ENCODE measurements around the gene GAS1. TPM values are rescaled to one million over a fixed set of nuclear protein-coding genes. Genes with fewer than 3 reads are reported as not detected.

Gene GAS1
- total and polyA plus RNA-seq, 10 of the 15 experiments (the other 5 are each of a cell fraction or from before 2014, with no cell fraction given): not detected

DNA sequence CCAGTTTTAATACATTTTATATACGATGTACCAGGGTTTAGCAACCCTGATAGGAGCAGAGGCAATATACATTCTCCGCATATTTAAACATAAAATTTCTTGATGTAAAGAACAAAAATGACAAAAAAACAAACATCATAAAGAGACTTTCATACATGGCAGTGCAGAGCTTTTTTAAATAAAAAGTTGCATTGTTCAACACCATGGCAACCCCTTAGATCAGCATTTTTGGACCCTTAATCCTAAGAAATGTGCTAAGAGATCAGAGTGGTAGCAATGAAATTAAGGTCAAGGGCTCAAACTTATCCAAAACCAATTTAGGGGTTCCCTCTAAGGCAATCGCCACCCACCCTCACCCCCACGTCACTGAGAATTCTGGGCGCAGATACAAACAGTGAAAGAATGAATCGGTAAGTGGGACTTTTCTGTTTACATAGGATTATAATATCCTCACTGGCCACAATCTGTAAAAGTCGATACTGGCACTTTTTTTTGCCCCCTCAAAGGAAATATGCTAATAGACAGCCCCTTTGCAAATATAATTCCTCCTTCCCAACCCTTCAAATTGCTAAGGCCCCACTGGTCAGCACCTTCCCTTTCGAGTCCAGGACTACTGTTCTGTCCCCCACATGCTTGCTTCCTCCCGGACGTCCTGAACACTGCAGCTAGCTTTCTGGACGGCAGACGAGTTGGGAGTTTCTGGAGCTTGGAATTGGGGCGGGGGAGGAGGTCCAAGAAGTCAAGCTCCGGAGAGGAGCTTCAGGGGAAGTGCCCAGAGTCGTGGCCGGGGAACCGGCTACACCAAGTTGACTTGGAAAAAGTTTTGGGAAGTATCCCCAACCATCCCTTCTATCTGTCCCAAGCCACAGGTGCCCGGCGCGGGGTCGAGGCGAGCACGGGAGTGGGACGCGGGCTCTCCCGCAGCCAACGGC is 2.2 kb downstream of the GAS1 start:
- Histone ChIP-seq H3K9ac (ENCODE audit: control insufficient read depth, insufficient read depth, low read length) (no peak overlapping the region), H3K9me3 (replicated peaks; ENCODE audit: control insufficient read depth, insufficient read depth, low read length) (no peaks in the 10 kb centered on the region), H3K27ac (ENCODE audit: control insufficient read depth, insufficient read depth) (no peak overlapping the region), H3K27me3 (replicated peaks in 1 of 2; ENCODE audit: control insufficient read depth in 2 of 2, insufficient read depth in 2 of 2, low read length in 1 of 2) (peaks cover 6 to 10% of the 10 kb centered on the region in 2 experiments), H3K4me2 (ENCODE audit: control insufficient read depth, insufficient read depth) (no peak overlapping the region), H4K20me1 (ENCODE audit: control insufficient read depth, insufficient read depth) (no peaks in the 10 kb centered on the region), H3K79me2 (ENCODE audit: control insufficient read depth, insufficient read depth, low read length) (no peaks in the 10 kb centered on the region), H3K4me1 (ENCODE audit: control insufficient read depth, insufficient read depth, low read length) (no peaks in the 10 kb centered on the region), H2AFZ (ENCODE audit: control insufficient read depth, low read depth, low read length) (no peak overlapping the region), H3K36me3 (ENCODE audit: control insufficient read depth in 2 of 2, insufficient read depth in 2 of 2, low read length in 1 of 2) (no peaks in the 10 kb centered on the region), H3K4me3 (no peak overlapping the region)
- DNase-seq (ENCODE audit: low read depth, low spot score): no peak
- CTCF ChIA-PET: no interaction called here
- POLR2A ChIA-PET: no interaction called here
- TF ChIP-seq NR2F1 (conservative IDR thresholded peaks at IDR 0.05): no peak
- no peak for TF ChIP-seq EZH2 (IDR thresholded peaks at IDR 0.05; ENCODE audit: borderline replicate concordance, control insufficient read depth, low read depth, low read length)
- no peak for TF ChIP-seq KLF5 (IDR thresholded peaks at IDR 0.05; ENCODE audit: partially characterized antibody)
- TF ChIP-seq, protein P1, sequence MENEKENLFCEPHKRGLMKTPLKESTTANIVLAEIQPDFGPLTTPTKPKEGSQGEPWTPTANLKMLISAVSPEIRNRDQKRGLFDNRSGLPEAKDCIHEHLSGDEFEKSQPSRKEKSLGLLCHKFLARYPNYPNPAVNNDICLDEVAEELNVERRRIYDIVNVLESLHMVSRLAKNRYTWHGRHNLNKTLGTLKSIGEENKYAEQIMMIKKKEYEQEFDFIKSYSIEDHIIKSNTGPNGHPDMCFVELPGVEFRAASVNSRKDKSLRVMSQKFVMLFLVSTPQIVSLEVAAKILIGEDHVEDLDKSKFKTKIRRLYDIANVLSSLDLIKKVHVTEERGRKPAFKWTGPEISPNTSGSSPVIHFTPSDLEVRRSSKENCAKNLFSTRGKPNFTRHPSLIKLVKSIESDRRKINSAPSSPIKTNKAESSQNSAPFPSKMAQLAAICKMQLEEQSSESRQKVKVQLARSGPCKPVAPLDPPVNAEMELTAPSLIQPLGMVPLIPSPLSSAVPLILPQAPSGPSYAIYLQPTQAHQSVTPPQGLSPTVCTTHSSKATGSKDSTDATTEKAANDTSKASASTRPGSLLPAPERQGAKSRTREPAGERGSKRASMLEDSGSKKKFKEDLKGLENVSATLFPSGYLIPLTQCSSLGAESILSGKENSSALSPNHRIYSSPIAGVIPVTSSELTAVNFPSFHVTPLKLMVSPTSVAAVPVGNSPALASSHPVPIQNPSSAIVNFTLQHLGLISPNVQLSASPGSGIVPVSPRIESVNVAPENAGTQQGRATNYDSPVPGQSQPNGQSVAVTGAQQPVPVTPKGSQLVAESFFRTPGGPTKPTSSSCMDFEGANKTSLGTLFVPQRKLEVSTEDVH (IDR thresholded peaks at IDR 0.05; ENCODE audit: low read depth, partially characterized antibody): no peak
- TF ChIP-seq HDAC6 (IDR thresholded peaks at IDR 0.05; ENCODE audit: unreplicated experiment): no peak
- no peak for TF ChIP-seq IKZF2 (IDR thresholded peaks at IDR 0.05)
- TF ChIP-seq, protein P2, sequence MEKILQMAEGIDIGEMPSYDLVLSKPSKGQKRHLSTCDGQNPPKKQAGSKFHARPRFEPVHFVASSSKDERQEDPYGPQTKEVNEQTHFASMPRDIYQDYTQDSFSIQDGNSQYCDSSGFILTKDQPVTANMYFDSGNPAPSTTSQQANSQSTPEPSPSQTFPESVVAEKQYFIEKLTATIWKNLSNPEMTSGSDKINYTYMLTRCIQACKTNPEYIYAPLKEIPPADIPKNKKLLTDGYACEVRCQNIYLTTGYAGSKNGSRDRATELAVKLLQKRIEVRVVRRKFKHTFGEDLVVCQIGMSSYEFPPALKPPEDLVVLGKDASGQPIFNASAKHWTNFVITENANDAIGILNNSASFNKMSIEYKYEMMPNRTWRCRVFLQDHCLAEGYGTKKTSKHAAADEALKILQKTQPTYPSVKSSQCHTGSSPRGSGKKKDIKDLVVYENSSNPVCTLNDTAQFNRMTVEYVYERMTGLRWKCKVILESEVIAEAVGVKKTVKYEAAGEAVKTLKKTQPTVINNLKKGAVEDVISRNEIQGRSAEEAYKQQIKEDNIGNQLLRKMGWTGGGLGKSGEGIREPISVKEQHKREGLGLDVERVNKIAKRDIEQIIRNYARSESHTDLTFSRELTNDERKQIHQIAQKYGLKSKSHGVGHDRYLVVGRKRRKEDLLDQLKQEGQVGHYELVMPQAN (conservative IDR thresholded peaks at IDR 0.05): no peak
- no peak for TF ChIP-seq PAX8 (IDR thresholded peaks at IDR 0.05)
- no peak for TF ChIP-seq RUNX3 (IDR thresholded peaks at IDR 0.05; ENCODE audit: low read length)
- no peak for TF ChIP-seq SIX5 (IDR thresholded peaks at IDR 0.05; ENCODE audit: low read depth, low read length, severe bottlenecking)
- 48% methylated on average over 27 of the region's 27 CpGs for WGBS (ENCODE audit: insufficient coverage, insufficient replicate concordance, low lambda C conversion rate, missing lambda C conversion rate)
- in situ Hi-C loops (cut with MboI) (no loop called here), intact Hi-C loops (cut with micrococcal nuclease; ENCODE audit: unreplicated experiment) (loop anchor here (10.0 kb wide), 2 partner anchors 380 to 510 kb away; no protein-coding TSS in a partner anchor)
- SMC1A ChIA-PET (ENCODE audit: uncharacterized antibody, unreplicated experiment): no interaction called here
- no peak for FAIRE-seq
- RAD21 ChIA-PET (ENCODE audit: unreplicated experiment): no interaction called here
- no TSS peak for BruUV-seq (replicated peaks)
- ATAC-seq: no peak
